Ascending aorta (tissue), 2 donors: ENCODE measurements around the gene PLCH1. TPM values are rescaled to one million over a fixed set of nuclear protein-coding genes. Genes with fewer than 3 reads are reported as not detected.

Experiments
- DNase-seq, 2 donors: peaks; one replicate each; pipeline ENCODE4 v3.0.0-alpha.2; 2019; ENCODE audit warnings: low spot score in 2 of 2
- H3K27ac ChIP-seq, 2 donors: fragments of 200-600 bp; sonication (generic); one replicate each; pipeline ENCODE4 v1.5.1; 2016 to 2017; ENCODE audit warnings: mild to moderate bottlenecking in 1 of 2
- H3K27me3 ChIP-seq: fragments of 200-600 bp; sonication (generic); one replicate; pipeline ENCODE4 v1.5.1; 2017
- H3K36me3 ChIP-seq, 2 donors: fragments of 200-600 bp; sonication (generic); one replicate each; pipeline ENCODE4 v1.5.1; 2016
- H3K4me1 ChIP-seq, 2 donors: fragments of 200-600 bp; sonication (generic); one replicate each; pipeline ENCODE4 v1.5.1; 2016 to 2017; ENCODE audit warnings: mild to moderate bottlenecking in 1 of 2
- H3K4me3 ChIP-seq, 2 donors: fragments of 200-600 bp; sonication (generic); one replicate each; pipeline ENCODE4 v1.5.1; 2016 to 2017; ENCODE audit warnings: mild to moderate bottlenecking in 1 of 2
- H3K9me3 ChIP-seq, 2 donors: fragments of 200-600 bp; sonication (generic); one replicate each; pipeline ENCODE4 v1.5.1; 2016
- CTCF ChIP-seq, 3 experiments: fragments of 200-600 bp in 2 of 3; fragments of 450-650 bp in 1 of 3; sonication (generic) in 2 of 3; IDR thresholded peaks; one replicate each; pipeline ENCODE4 v1.5.1; 2016 to 2019; ENCODE audit warnings: antibody characterized with exemption in 3 of 3, mild to moderate bottlenecking in 1 of 3, moderate library complexity in 1 of 3
- intact Hi-C: fragments of 100-400 bp; cut with DNase I; formaldehyde crosslinking; loops from one replicate; pipeline ENCODE4 v1.15.1; 2023
- total RNA-seq: library from RNA; depleted of rRNA; stranded (reverse); fragments of >200 nt; gene quantifications from one replicate; pipeline ENCODE4 v1.1.0, GENCODE V29; 2016

The PLCH1 gene
- total RNA-seq, 1 donor from 2014 or later, result not detected

GRCh38 chr3:155354658-155355057 lies 390.2 kb downstream of the PLCH1 start:
- Histone ChIP-seq H3K9me3 (no peaks in the 10 kb centered on the region), H3K27me3 (no peaks in the 10 kb centered on the region), H3K4me1 (no peaks in the 10 kb centered on the region), H3K27ac (no peak overlapping the region), H3K36me3 (no peaks in the 10 kb centered on the region), H3K4me3 (no peak overlapping the region)
- no peak for DNase-seq
- no peak for TF ChIP-seq CTCF (IDR thresholded peaks at IDR 0.05)
- intact Hi-C loops, result no loop called here

- no peaks in the 10 kb centered on the region for H3K36me3 ChIP-seq
- no peak for DNase-seq
- no peak overlapping the region for H3K4me3 ChIP-seq
- TF ChIP-seq CTCF (IDR thresholded peaks at IDR 0.05), result peak in 2 of 3 experiments; percentile 41 to 46
- H3K9me3 ChIP-seq, result no peaks in the 10 kb centered on the region
- no peaks in the 10 kb centered on the region for H3K27me3 ChIP-seq
- H3K4me1 ChIP-seq, result no peaks in the 10 kb centered on the region
- no peak overlapping the region for H3K27ac ChIP-seq
- intact Hi-C loops, result loop anchor here (2.0 kb wide), 1 partner anchor 350 kb away; no protein-coding TSS in a partner anchor
Observed at GRCh38 chr3:155352900-155353490, 391.9 kb downstream of the PLCH1 start.

- intact Hi-C loops, result no loop called here
- H3K4me1 ChIP-seq, result no peaks in the 10 kb centered on the region
- TF ChIP-seq CTCF (IDR thresholded peaks at IDR 0.05), result no peak
- no peak overlapping the region for H3K27ac ChIP-seq
- H3K36me3 ChIP-seq, result no peaks in the 10 kb centered on the region
- no peak overlapping the region for H3K4me3 ChIP-seq
- no peaks in the 10 kb centered on the region for H3K9me3 ChIP-seq
- no peak for DNase-seq
- no peaks in the 10 kb centered on the region for H3K27me3 ChIP-seq
Observed at GRCh38 chr3:155350571-155350970, 394.3 kb downstream of the PLCH1 start.

GRCh38 chr3:155347901-155348300 lies 397.0 kb downstream of the PLCH1 start:
- Histone ChIP-seq H3K9me3 (no peaks in the 10 kb centered on the region), H3K4me1 (no peaks in the 10 kb centered on the region), H3K27ac (no peak overlapping the region), H3K36me3 (no peaks in the 10 kb centered on the region), H3K4me3 (no peak overlapping the region), H3K27me3 (no peaks in the 10 kb centered on the region)
- DNase-seq, result no peak
- no peak for TF ChIP-seq CTCF (IDR thresholded peaks at IDR 0.05)
- intact Hi-C loops, result no loop called here

GRCh38 chr3:155342344-155342743 lies 402.5 kb downstream of the PLCH1 start:
- Histone ChIP-seq H3K27me3 (no peaks in the 10 kb centered on the region), H3K27ac (no peak overlapping the region), H3K4me1 (no peaks in the 10 kb centered on the region), H3K36me3 (no peaks in the 10 kb centered on the region), H3K4me3 (no peak overlapping the region), H3K9me3 (no peaks in the 10 kb centered on the region)
- intact Hi-C loops, result no loop called here
- DNase-seq, result no peak
- no peak for TF ChIP-seq CTCF (IDR thresholded peaks at IDR 0.05)

- no peaks in the 10 kb centered on the region for H3K4me1 ChIP-seq
- DNase-seq, result no peak
- intact Hi-C loops, result no loop called here
- no peaks in the 10 kb centered on the region for H3K27me3 ChIP-seq
- H3K4me3 ChIP-seq, result no peak overlapping the region
- no peak for TF ChIP-seq CTCF (IDR thresholded peaks at IDR 0.05)
- H3K27ac ChIP-seq, result no peak overlapping the region
- no peaks in the 10 kb centered on the region for H3K9me3 ChIP-seq
- no peaks in the 10 kb centered on the region for H3K36me3 ChIP-seq
Observed at GRCh38 chr3:155339052-155339451, 405.8 kb downstream of the PLCH1 start.
